GM21381 (cell line): Measurements from ENCODE around the gene KCNQ1.

Experiments used
- ATAC-seq: cut with Tn5 transposase; IDR thresholded peaks from one replicate; pipeline ENCODE4 v1.9.1; 2021; ENCODE audit warnings: mild to moderate bottlenecking, moderate library complexity; ENCODE audit not compliant: unreplicated experiment

The KCNQ1 gene

GRCh38 chr11:2724104-2724503, 279.3 kb downstream of the KCNQ1 start:
- ATAC-seq = no peak

- no peak for ATAC-seq
Observed at GRCh38 chr11:2724653-2725367, 280.0 kb downstream of the KCNQ1 start.

- no peak for ATAC-seq
Observed at GRCh38 chr11:2725368-2726300, 280.8 kb downstream of the KCNQ1 start.

GRCh38 chr11:2726964-2727363, 282.2 kb downstream of the KCNQ1 start:
- ATAC-seq = no peak

GRCh38 chr11:2728128-2728662, 283.4 kb downstream of the KCNQ1 start:
- ATAC-seq = no peak

- ATAC-seq = no peak
Observed at GRCh38 chr11:2728663-2729332, 284.0 kb downstream of the KCNQ1 start.

- ATAC-seq = no peak
Observed at GRCh38 chr11:2729841-2730240, 285.0 kb downstream of the KCNQ1 start.

GRCh38 chr11:2730272-2731129, 285.7 kb downstream of the KCNQ1 start:
- no peak for ATAC-seq

- no peak for ATAC-seq
Observed at GRCh38 chr11:2731130-2732125, 286.6 kb downstream of the KCNQ1 start.

GRCh38 chr11:2732261-2732939, 287.6 kb downstream of the KCNQ1 start:
- no peak for ATAC-seq

GRCh38 chr11:2732940-2733628, 288.3 kb downstream of the KCNQ1 start:
- no peak for ATAC-seq

- ATAC-seq = no peak
Observed at GRCh38 chr11:2734181-2735052, 289.6 kb downstream of the KCNQ1 start.

GRCh38 chr11:2735053-2735589, 290.3 kb downstream of the KCNQ1 start:
- no peak for ATAC-seq

GRCh38 chr11:2736577-2737225, 291.9 kb downstream of the KCNQ1 start:
- no peak for ATAC-seq

- ATAC-seq = no peak
Observed at GRCh38 chr11:2737226-2737590, 292.4 kb downstream of the KCNQ1 start.

GRCh38 chr11:2737866-2738265, 293.1 kb downstream of the KCNQ1 start:
- ATAC-seq = no peak
